ENCODE results near the gene SPATC1L.

DNA sequence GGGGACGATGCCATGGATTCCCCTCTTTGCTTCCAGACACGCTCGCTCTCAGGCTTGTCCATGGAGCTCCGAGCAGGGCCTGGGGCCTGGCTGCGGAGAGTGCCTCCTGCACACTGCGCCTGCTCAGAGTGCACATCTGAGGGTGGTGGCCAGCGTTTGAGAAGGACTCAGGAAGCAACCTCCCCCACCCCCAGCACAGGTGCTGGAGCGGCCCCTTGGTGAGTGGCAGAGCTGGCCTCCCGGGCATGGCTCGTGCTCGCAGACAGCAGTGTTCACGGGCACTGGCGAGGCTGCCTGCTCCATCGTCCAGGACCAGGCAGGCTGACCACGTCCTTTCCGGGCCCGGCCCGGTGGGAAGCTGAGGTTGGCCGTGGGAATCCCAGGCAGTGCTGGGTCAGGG lies 2.8 kb downstream of the SPATC1L start:
- no peak for TF ChIP-seq BHLHE40 (IDR thresholded peaks at IDR 0.05; ENCODE audit: low read depth, low read length)
- TF ChIP-seq, protein P1, sequence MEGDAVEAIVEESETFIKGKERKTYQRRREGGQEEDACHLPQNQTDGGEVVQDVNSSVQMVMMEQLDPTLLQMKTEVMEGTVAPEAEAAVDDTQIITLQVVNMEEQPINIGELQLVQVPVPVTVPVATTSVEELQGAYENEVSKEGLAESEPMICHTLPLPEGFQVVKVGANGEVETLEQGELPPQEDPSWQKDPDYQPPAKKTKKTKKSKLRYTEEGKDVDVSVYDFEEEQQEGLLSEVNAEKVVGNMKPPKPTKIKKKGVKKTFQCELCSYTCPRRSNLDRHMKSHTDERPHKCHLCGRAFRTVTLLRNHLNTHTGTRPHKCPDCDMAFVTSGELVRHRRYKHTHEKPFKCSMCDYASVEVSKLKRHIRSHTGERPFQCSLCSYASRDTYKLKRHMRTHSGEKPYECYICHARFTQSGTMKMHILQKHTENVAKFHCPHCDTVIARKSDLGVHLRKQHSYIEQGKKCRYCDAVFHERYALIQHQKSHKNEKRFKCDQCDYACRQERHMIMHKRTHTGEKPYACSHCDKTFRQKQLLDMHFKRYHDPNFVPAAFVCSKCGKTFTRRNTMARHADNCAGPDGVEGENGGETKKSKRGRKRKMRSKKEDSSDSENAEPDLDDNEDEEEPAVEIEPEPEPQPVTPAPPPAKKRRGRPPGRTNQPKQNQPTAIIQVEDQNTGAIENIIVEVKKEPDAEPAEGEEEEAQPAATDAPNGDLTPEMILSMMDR (IDR thresholded peaks at IDR 0.05): no peak
- TF ChIP-seq ZNF302 (CRISPR knock-in tag; IDR thresholded peaks at IDR 0.05): no peak
- TF ChIP-seq POLR2A (IDR thresholded peaks at IDR 0.05; ENCODE audit: low read length): no peak
